Measurements from ENCODE around the gene XAB2.

- no peak for TF ChIP-seq EZH2 (IDR thresholded peaks at IDR 0.05)
- no peak for TF ChIP-seq POLR2AphosphoS5 (IDR thresholded peaks at IDR 0.05; ENCODE audit: borderline replicate concordance, low read depth, low read length)
Measured at GRCh38 chr19:7614859-7615741, 14.2 kb downstream of the XAB2 start.
